Kidney (tissue), 14 donors: ENCODE results near the gene EIF4E. TPM values are rescaled to one million over a fixed set of nuclear protein-coding genes. Genes with fewer than 3 reads are reported as not detected.

ENCODE experiments used
- DNase-seq, 5 donors: peaks; one replicate each; pipeline ENCODE4 v3.0.0-alpha.2; 2013 to 2020
- FAIRE-seq: peaks from 2 replicates; lab custom pipeline; 2012; peaks lifted over from hg19 to GRCh38; lab: Jason Lieb, UNC
- H3K27ac ChIP-seq, 2 donors: one replicate each; pipeline ENCODE4 v1.7.0; 2013; ENCODE audit warnings: low read depth in 2 of 2, low read length in 2 of 2, inconsistent platforms in 1 of 2
- H3K27me3 ChIP-seq: one replicate; pipeline ENCODE4 v1.7.1; 2013; ENCODE audit warnings: low read length, inconsistent platforms; ENCODE audit not compliant: control insufficient read depth, insufficient read depth
- H3K36me3 ChIP-seq, 3 donors: one replicate each; pipeline versions ENCODE4 v1.7.0 to v1.7.1; 2013; ENCODE audit warnings: low read length in 3 of 3, control low read depth in 1 of 3, inconsistent platforms in 1 of 3; ENCODE audit not compliant: insufficient read depth in 3 of 3, control insufficient read depth in 2 of 3
- H3K4me1 ChIP-seq, 3 donors: one replicate each; pipeline versions ENCODE4 v1.7.0 to v1.7.1; 2013; ENCODE audit warnings: low read length in 3 of 3, inconsistent platforms in 1 of 3, low read depth in 1 of 3; ENCODE audit not compliant: control insufficient read depth in 2 of 3, insufficient read depth in 2 of 3
- H3K4me3 ChIP-seq, 3 donors: one replicate each; pipeline versions ENCODE4 v1.7.0 to v1.8.1; 2013; ENCODE audit warnings: low read length in 3 of 3, control low read depth in 1 of 3, inconsistent platforms in 1 of 3
- H3K9ac ChIP-seq, 3 donors: one replicate each; pipeline versions ENCODE4 v1.7.0 to v1.7.1; 2013; ENCODE audit warnings: low read length in 3 of 3, control low read depth in 1 of 3, inconsistent platforms in 1 of 3
- H3K9me3 ChIP-seq, 3 donors: one replicate each; pipeline versions ENCODE4 v1.7.0 to v1.7.1; 2013; ENCODE audit warnings: low read length in 3 of 3, control low read depth in 1 of 3, inconsistent platforms in 1 of 3; ENCODE audit not compliant: control insufficient read depth in 2 of 3, insufficient read depth in 1 of 3
- intact Hi-C: fragments of 100-400 bp; cut with DNase I; formaldehyde crosslinking; loops from one replicate; pipeline ENCODE4 v1.11.1; 2022
- polyA plus RNA-seq: library from polyadenylated mRNA; stranded (reverse); fragments of 350-450 nt; fragmentation: Illumina TruSeq; extraction: RNeasy Lipid Tissue Mini Kit (QIAGEN cat#74804); gene quantifications from one replicate; pipeline ENCODE4 v1.2.3, GENCODE V29; 2014; ENCODE audit warnings: low read depth, low replicate concordance; ENCODE audit not compliant: insufficient read depth
- total RNA-seq: library from RNA; stranded (reverse); fragmentation: NEBNext Ultra II Directional; extraction: Animal tissue kit (Norgen Biotek cat#: 25700); gene quantifications from one replicate; pipeline ENCODE4 v1.2.1, GENCODE V29; 2021
- TF ChIP-seq, protein P1 (sequence below): IDR thresholded peaks from 3 replicates; pipeline ENCODE4 v1.5.1; 2012; ENCODE audit warnings: mild to moderate bottlenecking, moderate library complexity, borderline replicate concordance; ENCODE audit not compliant: insufficient read depth; ENCODE audit errors: extremely low read depth
- donor health status: control.
- donor health status: control.
- donor health status: control.
- donor health status: control.
- donor health status: control.
- donor health status: DM: yes; HTN: yes; CAD: no.
- donor health status: Normal renal cell carcinoma (clear cell type).

Gene EIF4E
- total and polyA plus RNA-seq, 2 donors from 2014 or later: 52.3 to 63.2 TPM

DNA sequence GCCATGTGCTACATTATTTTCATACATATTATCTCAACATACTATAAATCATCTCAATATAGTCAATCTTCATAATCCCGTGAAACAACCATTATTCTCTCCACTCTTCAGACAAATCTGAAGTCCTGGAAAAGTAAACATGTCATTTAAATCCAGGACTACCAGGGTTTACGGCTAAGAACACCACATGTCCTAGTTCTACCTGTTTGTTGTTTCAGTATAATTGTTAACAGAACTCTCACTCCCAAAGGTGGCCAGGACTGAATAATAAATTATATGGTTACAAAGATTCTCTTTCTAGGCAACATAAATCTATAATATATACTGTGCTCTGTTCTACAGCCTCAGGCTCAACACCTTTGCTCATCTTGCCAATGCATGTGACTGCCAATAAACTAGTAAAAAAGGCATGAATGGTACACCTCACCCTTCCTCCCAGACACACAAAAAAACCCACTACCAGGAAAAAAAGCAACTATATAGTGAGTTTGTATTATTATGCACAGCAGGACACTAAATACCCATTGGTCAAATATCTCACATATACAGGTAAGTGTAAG lies 20.1 kb downstream of the EIF4E start:
- no peak overlapping the region for H3K27ac ChIP-seq
- FAIRE-seq: no peak
- DNase-seq: no peak
- TF ChIP-seq, protein P1, sequence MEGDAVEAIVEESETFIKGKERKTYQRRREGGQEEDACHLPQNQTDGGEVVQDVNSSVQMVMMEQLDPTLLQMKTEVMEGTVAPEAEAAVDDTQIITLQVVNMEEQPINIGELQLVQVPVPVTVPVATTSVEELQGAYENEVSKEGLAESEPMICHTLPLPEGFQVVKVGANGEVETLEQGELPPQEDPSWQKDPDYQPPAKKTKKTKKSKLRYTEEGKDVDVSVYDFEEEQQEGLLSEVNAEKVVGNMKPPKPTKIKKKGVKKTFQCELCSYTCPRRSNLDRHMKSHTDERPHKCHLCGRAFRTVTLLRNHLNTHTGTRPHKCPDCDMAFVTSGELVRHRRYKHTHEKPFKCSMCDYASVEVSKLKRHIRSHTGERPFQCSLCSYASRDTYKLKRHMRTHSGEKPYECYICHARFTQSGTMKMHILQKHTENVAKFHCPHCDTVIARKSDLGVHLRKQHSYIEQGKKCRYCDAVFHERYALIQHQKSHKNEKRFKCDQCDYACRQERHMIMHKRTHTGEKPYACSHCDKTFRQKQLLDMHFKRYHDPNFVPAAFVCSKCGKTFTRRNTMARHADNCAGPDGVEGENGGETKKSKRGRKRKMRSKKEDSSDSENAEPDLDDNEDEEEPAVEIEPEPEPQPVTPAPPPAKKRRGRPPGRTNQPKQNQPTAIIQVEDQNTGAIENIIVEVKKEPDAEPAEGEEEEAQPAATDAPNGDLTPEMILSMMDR: no peak
- H3K4me1 ChIP-seq: peaks cover 0 to 6% (median 3%) of the 10 kb centered on the region in 3 donors
- H3K36me3 ChIP-seq: no peaks in the 10 kb centered on the region
- intact Hi-C loops: no loop called here
- H3K9me3 ChIP-seq: no peaks in the 10 kb centered on the region
- no peak overlapping the region for H3K4me3 ChIP-seq
- no peaks in the 10 kb centered on the region for H3K27me3 ChIP-seq
- no peak overlapping the region for H3K9ac ChIP-seq

DNA sequence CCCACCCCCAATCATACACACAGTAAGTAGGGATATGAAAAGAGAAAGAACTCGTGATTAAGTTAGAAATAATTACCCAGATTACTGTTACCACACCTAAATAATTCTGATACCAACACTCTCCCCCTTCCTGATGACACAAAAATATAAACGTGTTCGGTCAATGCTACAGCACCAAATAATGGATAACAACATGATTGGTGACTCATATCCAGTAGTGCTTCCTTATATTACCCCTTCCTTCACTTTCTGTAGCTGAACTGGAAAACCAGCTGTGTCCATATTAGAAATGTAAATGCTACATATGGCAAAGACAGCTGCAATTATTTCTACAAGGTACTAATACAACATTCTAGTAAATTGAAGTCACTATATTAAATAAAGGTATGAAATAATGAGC lies 20.8 kb downstream of the EIF4E start:
- TF ChIP-seq, protein P1: no peak
- DNase-seq (no peak), FAIRE-seq (no peak)
- H3K27ac ChIP-seq: no peak overlapping the region
- H3K27me3 ChIP-seq: no peaks in the 10 kb centered on the region
- H3K4me1 ChIP-seq: peaks cover 0 to 6% (median 3%) of the 10 kb centered on the region in 3 donors
- H3K9ac ChIP-seq: no peak overlapping the region
- H3K4me3 ChIP-seq: no peak overlapping the region
- intact Hi-C loops: no loop called here
- no peaks in the 10 kb centered on the region for H3K36me3 ChIP-seq
- no peaks in the 10 kb centered on the region for H3K9me3 ChIP-seq

DNA sequence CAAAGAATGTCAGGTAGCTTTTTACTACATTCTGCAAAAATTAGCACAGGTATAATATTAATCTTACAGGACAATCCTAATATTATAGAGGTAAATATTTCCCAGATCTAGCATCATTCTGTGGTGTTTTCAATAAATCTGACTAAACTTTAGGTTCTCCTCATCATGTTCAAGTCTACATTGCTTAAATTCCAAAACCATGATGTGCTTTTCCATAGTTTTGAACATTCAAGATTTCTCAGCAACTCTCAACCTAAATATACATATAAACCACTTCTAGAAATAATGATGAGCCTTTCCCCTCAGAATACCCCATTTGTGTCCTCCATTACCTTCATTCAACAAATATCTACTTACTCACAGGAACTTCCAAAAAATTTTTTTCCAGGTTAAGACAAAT lies 23.1 kb downstream of the EIF4E start:
- no peak for FAIRE-seq
- H3K4me3 ChIP-seq: no peak overlapping the region
- peaks cover under 1 to 2% (median 2%) of the 10 kb centered on the region in 3 donors for H3K36me3 ChIP-seq
- H3K27me3 ChIP-seq: no peaks in the 10 kb centered on the region
- H3K9me3 ChIP-seq: no peaks in the 10 kb centered on the region
- no peak overlapping the region for H3K27ac ChIP-seq
- H3K9ac ChIP-seq: no peak overlapping the region
- peaks cover 0 to 6% (median 3%) of the 10 kb centered on the region in 3 donors for H3K4me1 ChIP-seq
- TF ChIP-seq, protein P1: no peak
- DNase-seq: no peak
- intact Hi-C loops: no loop called here

DNA sequence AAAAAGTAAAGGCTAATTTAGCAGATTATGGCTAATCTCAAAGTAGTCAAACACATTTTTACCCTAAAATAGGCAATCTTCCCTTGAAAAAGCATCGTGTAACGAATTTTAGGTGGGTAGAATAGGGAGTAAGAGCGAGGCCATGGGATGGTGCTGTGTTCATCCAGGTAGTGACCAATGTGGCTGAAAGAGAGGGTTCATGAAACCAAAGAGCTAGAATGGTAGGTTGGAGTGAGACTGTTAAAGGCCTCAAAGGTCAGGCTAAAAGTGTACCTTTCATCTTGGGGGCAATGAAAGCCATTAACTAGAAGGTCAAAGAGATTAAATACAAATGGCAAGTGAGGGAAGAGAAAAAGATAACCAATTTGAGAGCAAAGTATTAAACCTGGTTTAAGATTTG lies 23.6 kb downstream of the EIF4E start:
- intact Hi-C loops: no loop called here
- Histone ChIP-seq H3K9ac (no peak overlapping the region), H3K27ac (no peak overlapping the region), H3K36me3 (peaks cover 2 to 4% (median 2%) of the 10 kb centered on the region in 3 donors), H3K9me3 (no peaks in the 10 kb centered on the region), H3K4me1 (peaks cover 0 to 6% (median 3%) of the 10 kb centered on the region in 3 donors), H3K27me3 (no peaks in the 10 kb centered on the region), H3K4me3 (no peak overlapping the region)
- FAIRE-seq (no peak), DNase-seq (no peak)
- TF ChIP-seq, protein P1: no peak
